EH (cell line): Measurements from ENCODE around the gene MAD1L1.
A peak's percentile ranks its signal among the peaks of the same experiment; 100 is the strongest.
"Not testable (repeated sequence)": the region's sequence is repeated elsewhere in the genome, so short reads cannot be mapped to it uniquely, and the experiment has no call there.

Source experiments
- DNase-seq: peaks from one replicate; pipeline ENCODE4 v3.0.0-alpha.2; 2015; ENCODE audit warnings: low read depth

Gene MAD1L1

DNA sequence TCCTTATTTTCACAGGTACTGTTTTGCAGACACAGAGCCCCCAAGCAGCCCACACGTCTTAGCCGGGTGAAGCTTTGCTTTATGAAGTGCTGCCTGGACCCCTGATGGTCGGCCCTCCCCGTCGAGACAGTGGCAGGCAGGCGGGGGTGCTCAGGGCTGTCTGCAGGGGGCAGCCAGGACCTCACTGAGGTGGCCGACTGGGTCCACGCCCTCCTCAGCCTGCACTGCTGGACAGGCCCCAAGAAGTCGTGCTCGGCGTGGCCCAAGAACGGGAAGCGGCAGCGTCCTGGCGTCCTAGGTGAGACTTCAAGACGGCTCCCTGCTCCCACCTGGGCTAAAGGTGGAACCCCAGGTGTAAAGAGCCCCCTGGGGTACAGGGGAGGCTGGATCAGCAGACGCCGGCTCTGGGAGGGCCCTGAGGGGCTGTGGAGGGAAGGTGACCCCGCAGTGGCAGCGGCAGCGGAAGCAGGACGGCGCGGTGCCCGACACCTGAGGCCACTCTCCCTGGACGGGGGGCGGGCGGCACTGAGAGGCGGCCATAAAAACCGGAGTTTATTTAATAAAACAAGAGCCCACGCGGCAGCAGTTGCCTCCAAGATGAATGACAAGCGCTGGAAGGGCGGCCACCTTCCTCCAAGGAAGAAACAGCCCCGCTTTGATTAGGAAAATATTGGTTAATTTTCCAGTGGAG lies 383.2 kb downstream of the MAD1L1 start:
- DNase-seq = no peak

DNA sequence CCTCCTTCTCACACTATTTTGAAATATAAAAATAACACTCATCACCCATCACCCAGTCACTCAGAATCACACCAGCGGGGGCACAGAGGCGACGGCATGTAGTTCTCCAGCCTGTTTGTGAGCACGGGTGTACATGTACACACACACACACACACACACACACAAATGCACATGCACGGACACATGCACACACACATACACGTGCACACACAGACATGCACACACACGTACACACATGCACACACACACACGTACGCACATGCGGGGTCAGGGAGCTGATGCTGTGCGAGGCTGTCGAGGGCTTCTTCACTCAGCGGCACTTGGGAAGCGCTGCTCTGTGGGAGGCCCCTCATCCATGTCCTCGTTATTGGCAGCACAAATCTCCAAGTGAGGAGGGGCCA lies 383.8 kb downstream of the MAD1L1 start:
- DNase-seq = no peak

DNA sequence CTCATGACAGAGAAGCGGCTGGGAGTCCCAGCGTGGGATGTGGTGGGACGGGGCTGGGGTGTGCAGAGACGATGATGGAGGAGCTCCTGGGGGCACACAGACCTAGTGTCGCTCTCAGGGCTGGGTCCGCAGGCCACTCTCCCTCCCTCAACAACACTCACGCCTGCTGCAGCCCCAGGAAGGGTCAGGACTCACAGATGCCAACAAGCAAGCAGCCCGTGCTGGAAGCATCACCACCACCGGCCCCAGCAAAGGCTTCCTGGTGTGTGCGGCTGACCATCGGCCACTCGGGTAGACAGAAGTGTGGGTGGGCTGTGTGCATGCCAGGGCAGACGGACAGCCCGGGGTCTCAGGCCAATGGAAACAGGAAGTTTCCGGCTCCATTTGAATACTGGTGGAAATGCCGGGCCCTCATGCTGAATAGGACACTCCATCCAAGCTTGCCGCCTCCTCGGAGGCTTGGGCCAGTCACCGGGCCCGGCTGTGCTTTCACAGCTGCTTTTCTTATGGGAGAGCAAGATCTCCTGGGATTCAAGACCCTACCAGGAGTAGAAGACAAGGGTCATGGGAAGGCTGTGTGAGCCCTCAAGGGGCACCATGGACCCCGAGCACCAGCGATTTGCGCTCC lies 384.6 kb downstream of the MAD1L1 start:
- no peak for DNase-seq

DNA sequence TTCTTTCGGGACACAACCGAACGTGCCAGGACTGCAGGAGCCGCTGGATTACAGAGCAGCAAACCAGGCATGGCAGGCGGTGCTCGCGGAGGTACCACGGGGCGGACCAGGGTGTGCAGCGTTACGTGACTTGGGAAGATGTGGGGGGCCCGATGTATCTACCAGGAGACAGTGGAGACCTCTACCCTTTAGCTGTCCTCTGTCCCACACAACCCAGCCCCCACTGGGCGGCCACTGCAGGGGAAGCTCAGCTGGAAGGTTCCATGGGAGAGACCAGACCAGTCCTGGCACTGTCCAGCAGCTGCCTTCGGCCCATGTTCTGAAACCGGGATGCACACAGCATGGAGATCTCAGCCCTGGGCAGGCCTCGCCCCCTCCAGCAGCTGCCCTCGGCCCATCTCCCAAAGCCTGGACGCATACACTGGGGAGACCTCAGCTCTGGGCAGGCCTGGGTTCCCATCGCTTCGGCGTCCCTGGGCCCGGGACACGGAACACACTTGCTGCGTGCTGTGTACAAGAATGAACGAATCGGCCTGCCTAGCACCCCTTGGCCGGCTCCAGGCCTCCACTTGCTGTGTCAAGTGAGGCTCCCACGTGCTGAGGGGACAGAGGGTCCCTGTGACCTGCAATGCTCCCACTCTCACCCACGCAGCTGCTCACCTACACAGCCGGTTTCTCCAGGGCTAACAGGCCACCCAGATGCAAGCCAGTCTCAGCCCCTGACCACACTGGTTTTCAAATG lies 385.3 kb downstream of the MAD1L1 start:
- no peak for DNase-seq

DNA sequence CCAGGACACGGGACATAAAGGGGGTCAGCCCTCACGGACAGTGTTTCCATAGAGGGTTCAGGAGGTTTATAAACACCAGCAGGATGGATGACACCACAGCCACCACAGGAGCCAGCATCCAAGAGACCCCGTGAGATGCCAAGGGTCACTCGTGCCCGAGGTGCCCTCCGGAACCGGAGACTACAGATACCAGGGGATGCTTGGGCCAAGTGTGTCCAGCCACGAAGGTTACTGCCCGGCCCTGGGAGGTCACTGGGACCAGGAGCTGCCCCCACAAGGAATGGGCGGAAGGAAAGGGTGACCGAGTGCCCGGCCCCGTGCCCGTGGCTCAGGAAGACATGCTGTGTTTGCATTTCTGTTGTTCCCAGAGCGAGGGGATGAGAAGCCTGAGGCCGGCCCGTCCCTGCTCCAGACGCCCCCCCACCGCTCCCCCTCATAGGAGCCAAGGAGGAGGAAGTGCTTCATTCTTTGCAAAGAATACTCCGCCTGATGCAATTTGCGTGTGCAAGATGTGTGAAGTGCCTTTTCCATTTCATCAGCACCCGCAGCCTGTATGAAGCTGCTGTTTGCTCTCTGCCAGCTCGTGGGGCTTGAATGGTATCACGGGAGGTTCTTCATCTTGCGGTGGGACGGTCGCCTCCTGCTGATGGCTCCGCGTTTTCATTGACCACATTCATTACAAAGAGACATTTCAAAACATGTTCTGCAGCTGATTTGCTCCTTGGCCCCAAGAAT lies 386.2 kb downstream of the MAD1L1 start:
- no peak for DNase-seq

DNA sequence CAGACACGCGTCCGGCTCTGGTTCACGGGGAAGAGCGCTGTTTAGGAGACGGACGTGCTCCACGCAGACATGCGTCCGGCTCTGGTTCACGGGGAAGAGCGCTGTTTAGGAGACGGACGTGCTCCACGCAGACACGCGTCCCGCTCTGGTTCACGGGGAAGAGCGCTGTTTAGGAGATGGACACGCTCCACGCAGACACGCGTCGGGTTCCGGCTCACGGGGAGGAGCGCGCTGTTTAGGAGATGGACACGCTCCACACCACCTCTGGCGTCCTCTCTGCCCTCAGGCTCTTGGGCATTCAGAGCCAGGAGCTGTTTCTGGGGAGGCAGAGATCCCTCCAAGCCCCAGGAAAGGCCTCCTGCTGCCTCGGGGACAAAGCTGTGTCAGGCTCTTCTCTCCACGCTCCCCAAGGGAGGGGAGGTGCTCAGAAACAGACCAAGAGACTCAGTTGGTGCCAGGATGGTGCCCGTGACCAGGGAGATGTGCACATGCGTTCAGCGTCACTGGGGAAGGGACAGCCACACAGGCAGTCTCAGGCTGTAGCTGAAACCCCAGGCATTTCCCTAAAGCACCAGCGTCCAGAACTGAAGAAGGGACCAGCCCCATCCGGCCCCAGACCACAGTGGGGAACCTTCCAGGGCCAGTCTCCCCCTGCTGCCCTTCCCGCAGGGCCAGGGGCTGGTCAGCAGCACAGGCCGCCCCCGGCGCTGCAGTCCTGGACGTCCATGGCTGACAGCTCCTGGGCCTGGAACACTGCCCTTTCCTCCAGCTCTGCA lies 387.0 kb downstream of the MAD1L1 start:
- DNase-seq = no peak

DNA sequence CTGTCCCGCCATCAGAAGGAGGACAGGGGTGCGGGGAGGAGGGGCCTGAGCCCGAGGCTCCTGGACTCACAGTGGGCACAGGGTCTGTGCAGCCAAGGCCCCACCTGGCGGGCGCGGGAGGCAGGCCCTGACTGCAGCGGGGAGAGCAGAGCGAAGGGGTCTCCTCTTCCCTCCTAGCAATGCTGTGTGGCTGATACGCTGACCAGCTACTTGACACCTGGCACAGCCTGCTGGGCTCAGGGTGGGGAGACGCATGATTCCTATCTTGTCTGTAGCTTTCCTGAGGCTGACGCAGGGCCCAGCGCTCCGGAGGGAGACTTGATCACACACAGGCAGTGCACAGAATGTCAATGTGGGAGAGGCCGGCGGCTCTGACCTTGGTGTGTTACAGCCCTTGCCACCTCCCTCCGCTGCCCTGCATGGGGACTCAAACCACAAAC lies 387.8 kb downstream of the MAD1L1 start:
- no peak for DNase-seq

DNA sequence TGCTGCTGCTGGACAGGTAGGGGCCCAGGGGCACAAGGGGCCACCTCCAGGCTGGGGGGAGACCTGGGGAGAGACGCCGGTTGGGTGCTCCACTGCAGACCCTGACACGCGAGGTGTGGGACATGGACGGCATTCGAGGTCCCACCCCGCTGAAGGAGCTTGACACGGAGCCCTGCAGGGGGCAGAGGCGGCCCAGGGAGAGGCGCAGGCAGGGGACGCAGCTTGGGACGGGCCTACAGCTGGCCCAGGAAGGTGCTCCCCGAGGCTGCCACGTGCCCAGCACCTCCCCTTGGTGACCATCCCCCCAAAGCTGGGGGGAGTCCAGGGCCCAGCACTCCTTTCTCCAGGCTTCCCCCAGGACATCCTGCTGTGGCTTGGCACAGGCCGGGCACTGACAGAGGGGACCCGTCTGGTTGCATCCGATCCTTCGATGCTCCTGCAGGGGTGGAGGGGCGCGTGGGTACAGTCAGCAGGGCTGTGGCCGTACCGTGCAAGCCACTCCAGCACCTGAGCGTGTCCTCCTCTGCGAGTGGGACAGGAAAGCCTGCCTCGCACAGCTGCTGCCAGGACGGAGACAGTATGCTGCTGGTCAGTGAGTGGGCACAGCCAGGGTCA lies 388.3 kb downstream of the MAD1L1 start:
- DNase-seq = no peak

DNA sequence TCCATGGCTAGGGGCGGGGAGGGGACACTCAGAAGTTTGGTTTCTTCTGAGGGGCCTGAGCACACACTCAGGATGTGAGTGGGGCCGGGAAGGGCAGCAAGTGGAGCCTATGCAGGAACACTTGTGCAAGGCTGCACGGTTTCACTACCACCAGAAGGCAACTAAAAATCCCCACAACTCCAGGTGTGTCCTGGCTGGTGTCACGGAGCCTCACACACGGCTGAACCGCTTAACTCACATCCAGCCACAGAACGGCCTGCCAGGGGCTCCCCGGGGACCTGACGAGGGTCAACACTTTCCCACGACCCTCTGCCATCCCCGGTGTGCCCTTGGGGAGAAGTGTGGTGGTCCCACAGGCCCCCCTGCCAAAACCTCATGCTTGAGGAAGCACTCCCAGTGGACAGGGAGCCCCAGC lies 388.8 kb downstream of the MAD1L1 start:
- no peak for DNase-seq

DNA sequence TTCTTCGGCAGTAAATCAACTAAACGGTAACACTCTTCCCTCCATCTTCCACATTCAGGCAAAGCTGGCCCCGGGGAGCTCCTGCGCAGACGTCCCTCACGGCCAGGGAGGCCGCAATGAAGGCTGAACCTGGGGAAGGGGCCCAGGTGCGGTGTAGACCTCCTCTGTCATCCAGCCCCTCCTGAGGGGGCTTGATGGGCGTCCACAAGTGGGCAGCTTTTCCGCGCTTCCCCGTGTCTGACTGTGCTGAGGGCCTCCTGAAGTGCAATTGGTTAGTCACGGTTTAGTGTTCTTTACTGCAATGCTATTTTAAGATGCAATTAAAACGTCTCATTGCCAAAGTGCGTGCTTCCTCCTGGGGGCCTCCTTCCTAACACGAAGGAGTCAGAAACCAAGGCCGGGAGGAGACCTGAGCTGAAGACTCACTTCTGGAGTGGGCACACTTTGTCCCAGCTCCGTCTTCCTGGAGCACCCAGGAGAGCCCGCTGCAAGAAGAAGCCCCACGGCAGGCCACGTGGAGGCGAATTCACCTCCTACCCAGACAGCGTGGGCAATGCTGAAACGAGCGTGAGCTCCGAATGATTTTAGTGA lies 389.4 kb downstream of the MAD1L1 start:
- peak; percentile 90 for DNase-seq

DNA sequence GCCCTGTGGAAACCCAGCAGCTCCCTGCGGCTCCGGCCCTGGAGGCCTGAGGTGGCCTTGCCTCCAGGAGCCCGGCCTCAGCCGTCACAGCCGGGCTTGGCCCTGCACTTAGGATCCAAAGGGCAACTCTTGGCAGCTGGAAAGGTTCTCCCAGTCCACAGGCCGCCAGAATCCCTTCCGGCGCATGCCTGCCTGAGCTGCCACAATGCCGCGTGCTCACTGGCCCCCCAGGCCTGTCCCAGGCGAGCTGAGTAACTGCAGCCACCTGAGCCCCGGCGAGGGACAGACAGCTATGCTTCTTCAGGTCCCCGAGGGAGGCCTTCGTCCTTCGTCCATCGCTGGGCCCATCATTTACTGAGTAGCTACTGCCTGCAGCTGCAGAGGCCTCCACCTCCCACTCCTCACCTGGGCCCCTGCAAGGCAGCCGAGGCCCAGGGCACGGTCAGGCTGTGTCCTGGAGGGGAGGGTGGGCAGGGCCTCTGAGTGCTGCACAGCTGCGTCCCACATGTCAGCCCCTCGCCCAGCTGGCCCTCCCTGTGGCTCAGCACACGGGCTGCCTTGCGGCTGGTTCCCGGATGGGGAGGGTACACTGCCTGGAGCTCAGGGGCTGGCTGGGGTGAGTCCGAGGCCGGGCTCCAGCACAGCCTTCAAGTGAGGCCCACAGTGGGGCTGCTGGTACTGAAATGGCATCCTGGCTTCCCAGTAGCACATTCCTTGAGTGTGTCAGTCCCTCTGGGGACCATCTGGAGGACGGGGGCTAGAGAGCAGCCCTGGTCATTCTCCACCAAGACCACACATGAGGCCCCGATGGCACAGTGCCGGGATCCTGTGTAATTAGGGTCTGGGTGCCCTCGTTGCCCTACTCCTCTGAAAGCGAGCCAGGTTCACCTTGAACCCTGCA lies 390.2 kb downstream of the MAD1L1 start:
- DNase-seq = peak; percentile 48

DNA sequence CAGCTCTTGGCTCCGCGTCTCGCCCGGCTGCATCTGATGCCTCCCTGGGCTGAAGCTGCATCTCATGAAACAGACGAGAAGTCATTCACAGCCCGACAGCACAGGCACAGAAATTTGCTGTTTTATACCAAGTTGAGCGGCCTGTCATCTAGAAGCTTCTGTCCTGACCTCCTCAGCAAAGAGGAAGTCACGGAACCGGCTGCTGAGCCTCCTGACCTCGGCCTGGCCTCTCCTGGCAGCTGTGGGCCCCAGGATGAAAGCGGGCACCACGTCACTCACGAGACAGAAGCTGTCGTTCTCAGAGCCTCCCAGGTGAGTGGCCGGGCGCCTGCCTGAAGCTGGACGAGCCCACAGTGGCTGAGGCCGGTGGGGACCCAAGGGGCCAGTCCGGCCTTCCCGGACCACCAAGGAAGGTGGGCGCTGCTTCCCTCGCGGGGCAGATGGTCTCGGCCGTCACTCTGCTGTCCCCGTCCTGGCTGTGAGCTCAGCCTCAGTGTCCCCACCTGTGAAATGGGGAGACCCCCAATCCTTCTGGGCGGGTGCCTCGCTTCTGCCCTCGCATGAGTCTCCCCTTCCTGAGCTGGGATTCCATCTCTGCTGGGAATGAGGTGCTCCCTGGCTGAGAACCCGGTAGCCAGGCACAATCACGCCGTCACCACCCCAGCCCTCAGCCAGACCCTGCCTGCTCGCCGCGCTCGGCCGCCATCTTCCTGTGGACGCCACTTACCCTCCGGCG lies 391.3 kb downstream of the MAD1L1 start:
- not testable (repeated sequence) for DNase-seq

DNA sequence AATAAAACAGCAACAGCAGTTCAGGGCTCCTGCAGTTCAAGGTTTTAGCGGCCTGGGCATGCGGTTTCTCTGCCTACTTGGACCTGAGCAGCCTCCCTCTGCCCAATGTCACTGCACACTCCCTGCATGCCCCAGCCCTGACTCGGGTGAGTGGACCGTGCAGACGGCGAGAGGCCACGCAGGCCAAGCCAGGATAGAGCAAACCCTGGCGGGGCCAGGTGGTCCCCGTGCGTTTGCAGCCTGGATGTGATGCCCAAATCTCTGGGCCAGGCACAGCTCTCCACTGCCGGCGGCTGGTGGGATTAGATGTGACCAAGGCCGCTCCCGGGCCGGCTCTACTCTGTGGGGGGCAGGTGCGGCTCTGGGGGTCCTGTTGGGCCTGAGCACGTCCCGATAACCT lies 392.0 kb downstream of the MAD1L1 start:
- DNase-seq = not testable (repeated sequence)

DNA sequence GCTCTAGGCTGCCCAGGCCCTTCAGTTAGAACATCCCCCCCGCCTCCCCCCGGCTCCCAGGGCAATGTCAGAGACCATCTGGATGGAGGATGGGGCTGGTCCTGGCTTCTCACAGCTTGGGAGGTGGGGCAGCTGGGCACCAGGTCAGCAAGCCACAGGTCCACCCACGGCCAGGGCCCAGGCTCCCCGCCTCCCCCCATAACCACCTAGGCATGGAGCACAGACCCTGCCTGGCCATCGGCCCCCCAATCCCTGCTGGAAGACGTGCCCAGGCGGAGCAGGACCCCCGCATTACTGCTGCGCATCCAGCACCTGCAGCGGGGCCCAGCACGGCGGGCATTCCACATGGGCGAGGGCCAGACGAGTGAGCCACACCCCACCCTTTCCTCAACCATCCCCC lies 393.0 kb downstream of the MAD1L1 start:
- no peak for DNase-seq

DNA sequence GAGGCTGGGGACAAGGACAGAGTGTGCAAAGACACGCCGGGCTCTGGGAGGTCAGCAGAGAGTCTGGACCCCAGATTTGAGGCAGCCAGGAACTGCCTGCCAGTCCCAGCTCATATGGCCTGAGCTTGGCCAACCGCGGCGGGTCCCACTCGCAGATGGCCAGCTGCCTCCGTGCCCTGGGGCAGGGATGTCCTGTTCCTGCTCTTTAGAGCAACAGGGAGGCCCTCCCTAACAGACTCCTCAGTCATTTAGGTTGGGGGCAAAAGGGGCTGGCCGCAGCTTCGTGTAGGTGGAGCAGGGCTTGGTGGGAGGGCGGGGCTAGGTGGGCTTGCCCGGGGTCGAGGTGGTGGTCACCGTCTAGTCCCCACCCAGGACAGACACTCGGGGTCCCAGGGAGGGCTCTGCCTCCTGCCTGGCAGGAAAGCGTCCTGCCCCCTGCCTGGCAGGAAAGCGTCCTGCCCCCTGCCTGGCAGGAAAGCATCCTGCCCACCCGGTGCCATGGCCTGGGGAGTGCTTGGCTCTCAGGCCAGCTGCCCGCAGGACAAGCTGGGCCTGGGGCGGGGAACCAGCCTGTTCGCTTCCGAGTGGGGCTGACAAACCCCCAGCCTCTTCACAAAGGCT lies 393.7 kb downstream of the MAD1L1 start:
- DNase-seq = peak; percentile 33

DNA sequence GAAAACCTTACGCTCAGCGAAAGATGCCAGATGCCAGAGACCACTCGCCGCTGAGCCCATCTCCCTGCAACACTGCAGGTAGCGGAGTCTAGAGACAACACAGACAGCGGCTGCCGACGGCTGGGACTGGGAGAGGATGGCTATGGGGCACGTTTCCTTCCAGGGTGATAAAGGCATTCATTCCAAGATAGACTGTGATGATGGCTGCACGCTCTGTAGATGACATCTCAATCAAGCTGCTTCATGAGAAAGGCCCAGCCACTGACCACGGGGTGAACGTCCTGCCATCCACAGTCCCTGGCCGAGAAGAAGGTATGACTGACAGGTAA lies 394.2 kb downstream of the MAD1L1 start:
- DNase-seq = not testable (repeated sequence)

DNA sequence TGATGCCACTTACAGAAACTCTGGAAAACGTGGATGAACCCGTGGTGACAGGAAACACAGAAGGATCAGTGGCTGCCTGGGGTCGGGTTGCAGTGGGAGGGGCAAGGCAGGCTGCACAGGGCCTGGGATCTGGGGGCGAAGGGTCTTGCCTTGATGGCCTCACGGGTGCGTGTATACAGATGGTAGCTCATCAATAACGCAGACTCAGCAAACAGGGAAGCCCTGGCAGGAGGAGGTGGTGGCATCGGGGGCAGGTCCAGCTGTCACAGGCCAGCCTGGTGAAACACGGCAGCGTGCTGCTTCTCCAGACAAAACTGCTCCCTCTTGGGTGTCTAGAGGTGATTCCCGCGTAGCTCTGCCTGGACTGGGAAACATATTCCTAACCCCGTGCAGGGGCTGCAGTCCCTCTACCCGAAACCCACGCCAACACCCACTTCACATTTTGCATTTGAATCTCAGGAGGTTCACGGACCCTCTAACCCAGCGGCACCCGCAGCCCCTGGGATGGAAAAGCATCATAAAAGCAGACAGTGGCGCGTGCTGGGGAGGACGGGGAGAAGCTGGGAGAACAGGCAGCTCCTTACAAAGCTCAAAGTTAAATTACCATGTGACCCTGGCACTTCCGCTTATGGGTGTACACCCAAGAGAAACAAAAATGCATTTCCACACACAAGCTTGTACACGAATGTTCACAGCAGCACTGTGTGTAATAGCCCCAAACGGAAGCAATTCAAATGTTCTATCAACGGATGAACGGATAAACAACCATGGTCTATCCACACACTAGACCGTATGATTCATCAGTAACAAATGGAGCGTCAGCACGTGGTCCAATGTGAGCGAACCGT lies 394.8 kb downstream of the MAD1L1 start:
- DNase-seq = peak; percentile 85
